Measurements from ENCODE around the gene ETFRF1.

The ETFRF1 gene

GRCh38 chr12:25195056-25195971 is at the start of gene ETFRF1, which contains the start of gene DNAI7:
TSS of gene ETFRF1 (plus strand) at chr12:25195237. CDS start at chr12:25203957, 8,720 bp downstream.
TSS of gene DNAI7 (minus strand) at chr12:25195160. CDS start at chr12:25195078, 82 bp downstream.
- DNase-seq (ENCODE audit: low read depth) = peak; percentile 87

GRCh38 chr12:25146686-25147085 is 48.4 kb upstream of the ETFRF1 start:
- DNase-seq (ENCODE audit: low read depth) = no peak

- no peak for DNase-seq (ENCODE audit: low read depth)
Measured at GRCh38 chr12:25151476-25151875, 43.6 kb upstream of the ETFRF1 start.

GRCh38 chr12:25152055-25152454 is 43.0 kb upstream of the ETFRF1 start:
- no peak for DNase-seq (ENCODE audit: low read depth)

GRCh38 chr12:25155022-25155576 is 39.9 kb upstream of the ETFRF1 start:
- no peak for DNase-seq (ENCODE audit: low read depth)

GRCh38 chr12:25156061-25156460 is 39.0 kb upstream of the ETFRF1 start:
- DNase-seq (ENCODE audit: low read depth) = no peak

GRCh38 chr12:25162866-25163265 is 32.2 kb upstream of the ETFRF1 start:
- no peak for DNase-seq (ENCODE audit: low read depth)

- DNase-seq (ENCODE audit: low read depth) = no peak
Measured at GRCh38 chr12:25182765-25183164, 12.3 kb upstream of the ETFRF1 start.

GRCh38 chr12:25184132-25184531 is 10.9 kb upstream of the ETFRF1 start:
- no peak for DNase-seq (ENCODE audit: low read depth)

GRCh38 chr12:25186038-25186787 is 8.8 kb upstream of the ETFRF1 start:
- no peak for DNase-seq (ENCODE audit: low read depth)

- no peak for DNase-seq (ENCODE audit: low read depth)
Measured at GRCh38 chr12:25186788-25187402, 8.1 kb upstream of the ETFRF1 start.

- DNase-seq (ENCODE audit: low read depth) = no peak
Measured at GRCh38 chr12:25187781-25188180, 7.3 kb upstream of the ETFRF1 start.

- DNase-seq (ENCODE audit: low read depth) = no peak
Measured at GRCh38 chr12:25189656-25190055, 5.4 kb upstream of the ETFRF1 start.

- no peak for DNase-seq (ENCODE audit: low read depth)
Measured at GRCh38 chr12:25190793-25191192, 4.2 kb upstream of the ETFRF1 start.

GRCh38 chr12:25194214-25194613 is 823 bp upstream of the ETFRF1 start:
- DNase-seq (ENCODE audit: low read depth) = no peak

- no peak for DNase-seq (ENCODE audit: low read depth)
Measured at GRCh38 chr12:25194722-25195055, 348 bp upstream of the ETFRF1 start.

- no peak for DNase-seq (ENCODE audit: low read depth)
Measured at GRCh38 chr12:25197608-25198007, 2.6 kb downstream of the ETFRF1 start.

- no peak for DNase-seq (ENCODE audit: low read depth)
Measured at GRCh38 chr12:25200703-25201102, 5.7 kb downstream of the ETFRF1 start.

- no peak for DNase-seq (ENCODE audit: low read depth)
Measured at GRCh38 chr12:25202137-25202536, 7.1 kb downstream of the ETFRF1 start.

GRCh38 chr12:25207411-25207810 is 12.4 kb downstream of the ETFRF1 start:
- DNase-seq (ENCODE audit: low read depth) = no peak

GRCh38 chr12:25207846-25208245 is 12.8 kb downstream of the ETFRF1 start:
- DNase-seq (ENCODE audit: low read depth) = no peak

GRCh38 chr12:25208554-25208953 is 13.5 kb downstream of the ETFRF1 start:
- DNase-seq (ENCODE audit: low read depth) = no peak
